K562 (cell line): Measurements from ENCODE around the gene SERINC3. TPM values are rescaled to one million over a fixed set of nuclear protein-coding genes. Genes with fewer than 3 reads are reported as not detected.
A peak's percentile ranks its signal among the peaks of the same experiment; 100 is the strongest.

Source experiments
- ATAC-seq: fragments of 200-7000 bp; cut with Tn5 transposase; 3 replicates; pipeline ENCODE4 v1.9.1; 2020; ENCODE audit warnings: moderate library complexity
- BruUV-seq: library from RNA; stranded (reverse); fragments of 400-500 nt; replicated peaks from 2 replicates; lab custom pipeline; 2021; lab: Mats Ljungman, UMichigan
- CTCF ChIA-PET: fragments of 300-600 bp; formaldehyde crosslinking; extraction: SDS; loops from one replicate; lab custom pipeline; 2021; ENCODE audit warnings: low intra/inter-chr PET ratio; lab: Yijun Ruan, JAX
- POLR2A ChIA-PET: fragments of 300-600, 350-650 bp; sonication (Branson Sonifier 250); formaldehyde crosslinking; extraction: SDS; loops from one replicate; lab custom pipeline; 2021; ENCODE audit warnings: antibody characterized with exemption, inconsistent platforms; lab: Yijun Ruan, JAX
- DNase-seq, 4 experiments: peaks; one replicate each; pipeline versions ENCODE4 v3.0.0 to v3.0.0-alpha.2; 2011 to 2018; ENCODE audit warnings: low spot score in 3 of 4, mixed read lengths in 3 of 4; ENCODE audit errors: extremely low read depth in 1 of 4
- FAIRE-seq: peaks from 2 replicates; lab custom pipeline; 2011; peaks lifted over from hg19 to GRCh38; lab: Jason Lieb, UNC
- H2AFZ ChIP-seq: 2 replicates; pipeline ENCODE4 v1.6.0; 2011; ENCODE audit warnings: low read depth, low read length, control low read depth, inconsistent platforms
- H3K27ac ChIP-seq: fragments of 200-600 bp; 3 replicates; pipeline ENCODE4 v1.8.0; 2011; ENCODE audit warnings: low read depth, mild to moderate bottlenecking, control low read depth, inconsistent platforms, low read length, moderate library complexity, mixed read lengths; ENCODE audit errors: extremely low read depth
- H3K27me3 ChIP-seq, 2 experiments: fragments of 300-600 bp in 1 of 2; 2 replicates in 1 of 2; 3 replicates in 1 of 2; pipeline versions ENCODE4 v1.6.0 to v1.8.0; 2011; ENCODE audit warnings: inconsistent platforms in 2 of 2, low read length in 2 of 2, mild to moderate bottlenecking in 1 of 2, mixed read lengths in 1 of 2, moderate library complexity in 1 of 2; ENCODE audit not compliant: control insufficient read depth in 2 of 2, insufficient read depth in 2 of 2
- H3K36me3 ChIP-seq: fragments of 300-600 bp; 3 replicates; pipeline ENCODE4 v1.8.0; 2011; ENCODE audit warnings: mild to moderate bottlenecking, low read length, inconsistent platforms; ENCODE audit not compliant: control insufficient read depth, insufficient read depth
- H3K4me1 ChIP-seq, 2 experiments: fragments of 200-600 bp in 1 of 2; replicated peaks in 1 of 2; 2 replicates in 1 of 2; 3 replicates in 1 of 2; pipeline versions ENCODE4 v1.5.1 to v1.8.0; 2011; ENCODE audit warnings: inconsistent platforms in 2 of 2, low read length in 2 of 2, mild to moderate bottlenecking in 1 of 2, mixed read lengths in 1 of 2, moderate library complexity in 1 of 2; ENCODE audit not compliant: control insufficient read depth in 2 of 2, insufficient read depth in 2 of 2
- H3K4me2 ChIP-seq: 2 replicates; pipeline ENCODE4 v1.6.1; 2011; ENCODE audit warnings: low read length, control low read depth, inconsistent platforms, mixed read lengths; ENCODE audit not compliant: insufficient read depth
- H3K4me3 ChIP-seq: fragments of 200-600 bp; sonication (generic), shearing (Covaris generic); 2 replicates; pipeline ENCODE4 v1.5.1; 2016; ENCODE audit warnings: control low read depth, inconsistent platforms
- H3K79me2 ChIP-seq: fragments of 200-600 bp; 3 replicates; pipeline ENCODE4 v1.8.0; 2011; ENCODE audit warnings: low read length, inconsistent platforms; ENCODE audit not compliant: control insufficient read depth, insufficient read depth
- H3K9ac ChIP-seq, 2 experiments: 2 replicates each; pipeline versions ENCODE4 v1.6.0 to v1.6.1; 2011; ENCODE audit warnings: low read depth in 2 of 2, low read length in 2 of 2, control low read depth in 1 of 2, inconsistent platforms in 1 of 2, mild to moderate bottlenecking in 1 of 2, mixed read lengths in 1 of 2; ENCODE audit not compliant: insufficient read depth in 1 of 2
- H3K9me1 ChIP-seq: one replicate; pipeline ENCODE4 v1.6.0; 2011; ENCODE audit warnings: inconsistent platforms, mild to moderate bottlenecking, low read length, moderate library complexity; ENCODE audit not compliant: control insufficient read depth, insufficient read depth
- H3K9me3 ChIP-seq: replicated peaks from 2 replicates; pipeline ENCODE4 v1.5.1; 2011; ENCODE audit warnings: low read depth, low read length, inconsistent platforms; ENCODE audit not compliant: control insufficient read depth, insufficient read depth
- H4K20me1 ChIP-seq: replicated peaks from 2 replicates; pipeline ENCODE4 v1.6.1; 2011; ENCODE audit warnings: low read length, inconsistent platforms, mixed read lengths; ENCODE audit not compliant: control insufficient read depth, insufficient read depth
- CBFA2T3 ChIP-seq: fragments of 450-650 bp; IDR thresholded peaks from 2 replicates; pipeline ENCODE4 v1.6.1; 2017
- CBX1 ChIP-seq: sonication (generic); IDR thresholded peaks from 2 replicates; pipeline ENCODE4 v1.6.1; 2016; ENCODE audit warnings: antibody characterized with exemption, low read depth, mild to moderate bottlenecking
- HSF4 ChIP-seq: fragments of 250-450 bp; sonication (Bioruptor Pico); IDR thresholded peaks from 2 replicates; pipeline ENCODE4 v2.1.2; 2022; ENCODE audit warnings: mild to moderate bottlenecking, moderate library complexity, borderline replicate concordance
- KDM4B ChIP-seq, 2 experiments: fragments of 450-650 bp in 1 of 2; sonication (generic) in 1 of 2; IDR thresholded peaks; 2 replicates each; pipeline ENCODE4 v1.6.1; 2016 to 2017; ENCODE audit warnings: borderline replicate concordance in 2 of 2, antibody characterized with exemption in 1 of 2, low read depth in 1 of 2, mild to moderate bottlenecking in 1 of 2
- ZBTB7A ChIP-seq: IDR thresholded peaks from 2 replicates; pipeline ENCODE4 v1.6.1; 2011; ENCODE audit warnings: low read depth, mild to moderate bottlenecking, low read length, moderate library complexity, borderline replicate concordance; ENCODE audit not compliant: control insufficient read depth
- ZNF75A ChIP-seq: fragments of 450-650 bp; formaldehyde crosslinking; IDR thresholded peaks from 2 replicates; pipeline ENCODE4 v1.4.0; 2020; ENCODE audit warnings: mild to moderate bottlenecking
- ZSCAN29 ChIP-seq: fragments of 450-650 bp; IDR thresholded peaks from 2 replicates; pipeline ENCODE4 v1.6.1; 2017
- WGBS: fragments of 100-300 bp; shearing (Covaris generic); methylation state at CpG from one replicate; pipeline ENCODE4 v1.1.6; 2016; ENCODE audit warnings: low coverage, mixed read lengths; ENCODE audit not compliant: insufficient coverage; ENCODE audit errors: missing lambda C conversion rate; 5-methylcytosine and 5-hydroxymethylcytosine counted together
- in situ Hi-C: fragments of 300-500 bp; cut with MboI; formaldehyde crosslinking; loops from 4 replicates; pipeline ENCODE4 v1.15.0; 2018; ENCODE audit warnings: inconsistent platforms, mixed read lengths
- intact Hi-C: fragments of 100-400 bp; cut with micrococcal nuclease; formaldehyde crosslinking; loops from 2 replicates; pipeline ENCODE4 v1.14.2; 2022
- polyA plus RNA-seq, 8 experiments: library from polyadenylated mRNA; depleted of rRNA in 4 of 8; stranded (reverse) in 5 of 8; unstranded in 3 of 8; fragments of >200 nt; fragmentation: Nextera tagmentation in 2 of 8; fragmentation: Illumina TruSeq in 1 of 8; extraction: Ambion mirVana in 2 of 8; extraction: Trizol in 1 of 8; gene quantifications; 2 replicates each; pipeline versions ENCODE4 v1.2.1 to v1.2.3, GENCODE V29; 2011 to 2014; ENCODE audit warnings: inconsistent platforms in 1 of 8, missing spikeins in 1 of 8
- total RNA-seq, 7 experiments: library from RNA; depleted of rRNA in 6 of 7; stranded (reverse); fragments of >200 nt in 6 of 7; fragmentation: Illumina TruSeq in 2 of 7; extraction: Trizol in 2 of 7; gene quantifications; 2 replicates each; pipeline versions ENCODE4 v1.2.1 to v1.2.3, GENCODE V29; 2011 to 2021; ENCODE audit warnings: low replicate concordance in 1 of 7
- TF ChIP-seq, protein P1 (sequence below), 2 experiments: fragments of 250-450 bp in 1 of 2; fragments of 450-650 bp in 1 of 2; sonication (Bioruptor Pico) in 1 of 2; IDR thresholded peaks; 2 replicates each; pipeline versions ENCODE4 v1.6.1 to v1.8.0; 2016 to 2021; ENCODE audit warnings: mild to moderate bottlenecking in 2 of 2, moderate library complexity in 2 of 2, missing compliant biosample characterization in 1 of 2, missing genetic modification characterization in 1 of 2

The SERINC3 gene
- total and polyA plus RNA-seq, 9 of the 15 experiments (the other 6 are each of a cell fraction or from before 2014, with no cell fraction given): 24.7 to 107 (median 48.8) TPM

DNA sequence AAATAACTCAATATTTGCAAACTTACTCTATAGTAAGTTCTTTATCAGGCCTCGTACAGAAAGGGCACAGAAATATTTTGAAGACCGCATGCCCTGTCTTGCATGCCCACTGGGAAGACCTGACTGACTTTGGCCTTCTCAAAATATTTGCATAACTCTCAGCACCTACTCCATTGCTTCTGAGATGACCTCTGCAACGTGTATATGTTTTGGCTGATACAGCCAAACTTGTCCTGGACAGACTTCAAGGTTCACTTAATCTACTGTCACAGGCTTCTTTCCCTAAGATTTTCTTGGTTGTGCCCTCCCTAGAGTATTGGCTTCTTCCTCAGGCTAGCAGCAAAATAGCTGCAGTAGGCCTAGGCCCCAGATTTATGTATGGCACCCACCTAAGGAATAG lies 21.5 kb upstream of the SERINC3 start:
- CTCF ChIA-PET: no interaction called here
- no peaks in the 10 kb centered on the region for H3K27me3 ChIP-seq
- BruUV-seq: no TSS peak
- intact Hi-C loops: no loop called here
- in situ Hi-C loops: no loop called here
- H3K27ac ChIP-seq: no peak overlapping the region
- H3K4me3 ChIP-seq: no peak overlapping the region
- 58% methylated on average over 3 of the region's 3 CpGs for WGBS
- POLR2A ChIA-PET: interaction anchor here (0.6 to 1.1 kb wide), 3 partner anchors 10 to 40 kb away, joined by 3 to 4 read pairs (median 3); no protein-coding TSS in a partner anchor
- TF ChIP-seq CBFA2T3: 0 out of 2 replicates have a peak, but pooled peaks have one; percentile 12
- no peak for TF ChIP-seq ZSCAN29
- TF ChIP-seq, all 486 proteins: peak for 1
- DNase-seq (no peak), ATAC-seq (no peak; the same call in 2 of the 3 replicates), FAIRE-seq (no peak)
- H3K9me3 ChIP-seq: no peaks in the 10 kb centered on the region
- no peaks in the 10 kb centered on the region for H3K9me1 ChIP-seq
- H3K36me3 ChIP-seq: no peaks in the 10 kb centered on the region
- no peaks in the 10 kb centered on the region for H4K20me1 ChIP-seq
- no peak overlapping the region for H3K9ac ChIP-seq
- H3K4me1 ChIP-seq: peaks cover 3 to 14% of the 10 kb centered on the region in 2 experiments; a peak in 3 of 5 replicates
- no peaks in the 10 kb centered on the region for H3K79me2 ChIP-seq
- peak overlapping the region; percentile 93 for H2AFZ ChIP-seq
- no peak overlapping the region for H3K4me2 ChIP-seq

DNA sequence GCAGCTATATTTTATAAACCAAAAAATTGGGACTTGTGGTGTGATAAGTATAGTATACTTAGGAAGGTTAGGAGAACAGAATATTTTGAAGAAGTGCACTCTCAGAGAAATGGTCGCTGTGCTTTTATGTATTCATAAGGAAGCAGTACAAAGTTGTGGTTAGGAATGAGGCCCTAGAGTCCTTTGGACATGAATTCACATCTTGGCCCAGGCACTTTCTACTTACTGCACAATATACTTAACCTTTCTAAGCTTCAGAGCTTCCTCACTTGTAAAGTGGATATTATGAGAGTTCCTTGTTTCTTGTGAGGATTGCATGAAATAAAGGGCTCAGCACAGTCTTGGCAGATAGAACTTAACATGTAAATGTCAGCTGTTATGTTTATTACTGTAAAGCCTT lies 21.0 kb upstream of the SERINC3 start:
- no TSS peak for BruUV-seq

More for the DNA sequence above, 21.0 kb upstream of the SERINC3 start:
- ATAC-seq (no peak), DNase-seq (no peak), FAIRE-seq (no peak)
- 53% methylated on average over 1 of the region's 1 CpG for WGBS
- POLR2A ChIA-PET: interaction anchor here (0.6 kb wide), 1 partner anchor 41 kb away, joined by 3 read pairs; no protein-coding TSS in a partner anchor
- H3K36me3 ChIP-seq: no peaks in the 10 kb centered on the region
- H4K20me1 ChIP-seq: no peaks in the 10 kb centered on the region
- in situ Hi-C loops: no loop called here
- no peak overlapping the region for H3K27ac ChIP-seq
- peaks cover 3 to 14% of the 10 kb centered on the region in 2 experiments; a peak in 3 of 5 replicates for H3K4me1 ChIP-seq
- H3K9me1 ChIP-seq: no peaks in the 10 kb centered on the region
- no peaks in the 10 kb centered on the region for H3K9me3 ChIP-seq
- CTCF ChIA-PET: no interaction called here
- H3K27me3 ChIP-seq: no peaks in the 10 kb centered on the region
- no peak overlapping the region for H3K9ac ChIP-seq
- H3K4me3 ChIP-seq: no peak overlapping the region
- no peak overlapping the region for H2AFZ ChIP-seq
- no peak overlapping the region for H3K4me2 ChIP-seq
- H3K79me2 ChIP-seq: no peaks in the 10 kb centered on the region
- TF ChIP-seq HSF4 (CRISPR knock-in tag) (no peak), ZNF75A (CRISPR knock-in tag) (no peak), ZBTB7A (no peak), KDM4B (IDR thresholded peaks at IDR 0.05; ENCODE audit: borderline replicate concordance in 2 of 2, low read depth in 1 of 2) (no peak), CBX1 (no peak)
- TF ChIP-seq, protein P1, sequence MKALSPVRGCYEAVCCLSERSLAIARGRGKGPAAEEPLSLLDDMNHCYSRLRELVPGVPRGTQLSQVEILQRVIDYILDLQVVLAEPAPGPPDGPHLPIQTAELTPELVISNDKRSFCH (CRISPR knock-in tag; IDR thresholded peaks at IDR 0.05): no peak
- TF ChIP-seq, protein P1 (tag; IDR thresholded peaks at IDR 0.05): no peak
- intact Hi-C loops: no loop called here
